Keratinocyte (primary cell): Measurements from ENCODE around the gene ORM2. TPM values are rescaled to one million over a fixed set of nuclear protein-coding genes. Genes with fewer than 3 reads are reported as not detected.

Experiments used
- DNase-seq: peaks from one replicate; pipeline ENCODE4 v3.0.0-alpha.2; 2011; ENCODE audit warnings: low read depth, missing footprints, low spot score
- FAIRE-seq: peaks from 2 replicates; lab custom pipeline; 2011; peaks lifted over from hg19 to GRCh38; lab: Jason Lieb, UNC
- H2AFZ ChIP-seq: 2 replicates; pipeline ENCODE4 v1.6.0; 2012; ENCODE audit warnings: low read length, control low read depth, inconsistent platforms; ENCODE audit not compliant: control insufficient read depth
- H3K27ac ChIP-seq: 2 replicates; pipeline ENCODE4 v1.5.1; 2011; ENCODE audit warnings: low read length; ENCODE audit not compliant: control insufficient read depth, insufficient read depth
- H3K27me3 ChIP-seq: 3 replicates; pipeline ENCODE4 v1.6.0; 2011; ENCODE audit warnings: low read length; ENCODE audit not compliant: control insufficient read depth, insufficient read depth; ENCODE audit errors: extremely low read depth
- H3K36me3 ChIP-seq, 2 experiments: 2 replicates in 1 of 2; 3 replicates in 1 of 2; pipeline ENCODE4 v1.5.1; 2011; ENCODE audit warnings: low read length in 2 of 2, mild to moderate bottlenecking in 1 of 2; ENCODE audit not compliant: control insufficient read depth in 2 of 2, insufficient read depth in 2 of 2; ENCODE audit errors: extremely low read depth in 1 of 2
- H3K4me1 ChIP-seq: 3 replicates; pipeline ENCODE4 v1.5.1; 2011; ENCODE audit warnings: low read length; ENCODE audit not compliant: control insufficient read depth, insufficient read depth; ENCODE audit errors: extremely low read depth
- H3K4me2 ChIP-seq: 3 replicates; pipeline ENCODE4 v1.6.0; 2011; ENCODE audit warnings: low read depth, low read length; ENCODE audit not compliant: control insufficient read depth, insufficient read depth; ENCODE audit errors: extremely low read depth
- H3K4me3 ChIP-seq, 3 experiments: fragments of 200-600 bp in 1 of 3; sonication (generic) in 1 of 3; 2 replicates in 2 of 3; 3 replicates in 1 of 3; pipeline ENCODE4 v1.5.1; 2011 to 2016; ENCODE audit warnings: low read length in 3 of 3, mild to moderate bottlenecking in 3 of 3, control low read depth in 2 of 3, inconsistent platforms in 1 of 3, low read depth in 1 of 3, mixed read lengths in 1 of 3, mixed run types in 1 of 3, moderate library complexity in 1 of 3; ENCODE audit not compliant: control insufficient read depth in 2 of 3, insufficient read depth in 2 of 3; ENCODE audit errors: extremely low read depth in 1 of 3
- H3K79me2 ChIP-seq: 2 replicates; pipeline ENCODE4 v1.6.0; 2012; ENCODE audit warnings: low read length; ENCODE audit not compliant: control insufficient read depth, insufficient read depth
- H3K9ac ChIP-seq: 3 replicates; pipeline ENCODE4 v1.6.0; 2011; ENCODE audit warnings: low read length; ENCODE audit not compliant: control insufficient read depth, insufficient read depth; ENCODE audit errors: extremely low read depth
- H3K9me1 ChIP-seq: 3 replicates; pipeline ENCODE4 v1.6.0; 2011; ENCODE audit warnings: low read length; ENCODE audit not compliant: control insufficient read depth, insufficient read depth; ENCODE audit errors: extremely low read depth
- H3K9me3 ChIP-seq: 2 replicates; pipeline ENCODE4 v1.5.1; 2012; ENCODE audit warnings: low read depth, low read length; ENCODE audit not compliant: control insufficient read depth
- H4K20me1 ChIP-seq: 3 replicates; pipeline ENCODE4 v1.6.0; 2011; ENCODE audit warnings: low read length; ENCODE audit not compliant: control insufficient read depth, insufficient read depth; ENCODE audit errors: extremely low read depth
- CTCF ChIP-seq, 3 experiments: IDR thresholded peaks in 1 of 3; conservative IDR thresholded peaks in 1 of 3; optimal IDR thresholded peaks in 1 of 3; 2 replicates in 2 of 3; 3 replicates in 1 of 3; pipeline versions ENCODE3 to v1.5.1; 2011; ENCODE audit warnings: low read length in 3 of 3, mild to moderate bottlenecking in 3 of 3, moderate library complexity in 2 of 3, control low read depth in 1 of 3, inconsistent platforms in 1 of 3; ENCODE audit not compliant: insufficient read depth in 2 of 3; ENCODE audit errors: extremely low read depth in 1 of 3
- EZH2 ChIP-seq: IDR thresholded peaks from one replicate; pipeline ENCODE4 v1.6.1; 2012; ENCODE audit warnings: inconsistent platforms, mild to moderate bottlenecking, low read length, moderate library complexity
- dilution Hi-C: fragments of 300-500 bp; cut with MboI; formaldehyde crosslinking; loops from one replicate; pipeline ENCODE4 v1.7.0; 2020; ENCODE audit warnings: low sequenced_read_pairs; ENCODE audit not compliant: extremely low pct_ligation_motif_present
- polyA plus RNA-seq, 5 experiments: library from polyadenylated mRNA; depleted of rRNA in 3 of 5; stranded (reverse) in 3 of 5; stranded (forward) in 1 of 5; unstranded in 1 of 5; fragments of >200 nt; gene quantifications; 1 replicate in 1 of 5; 2 replicates in 3 of 5; 3 replicates in 1 of 5; pipeline versions ENCODE4 v1.2.1 to v1.2.3, GENCODE V29; 2011 to 2012; ENCODE audit warnings: missing spikeins in 2 of 5, low read depth in 1 of 5, low replicate concordance in 1 of 5

ORM2 gene
- polyA plus RNA-seq, 1 donor (not counting 4 experiments of a cell fraction or from before 2014, with no cell fraction given) = not detected

- Histone ChIP-seq H3K4me2 (no peak overlapping the region), H4K20me1 (no peaks in the 10 kb centered on the region), H3K36me3 (peaks cover 3 to 8% of the 10 kb centered on the region in 2 experiments), H3K27me3 (no peaks in the 10 kb centered on the region), H3K9me3 (no peaks in the 10 kb centered on the region), H3K4me1 (peaks cover 45% of the 10 kb centered on the region), H3K79me2 (no peaks in the 10 kb centered on the region), H3K9ac (no peak overlapping the region), H3K9me1 (no peaks in the 10 kb centered on the region), H3K27ac (peak overlapping the region; percentile 82), H3K4me3 (no peak overlapping the region), H2AFZ (no peak overlapping the region)
- dilution Hi-C loops = no loop called here
- TF ChIP-seq CTCF (optimal IDR thresholded peaks at IDR 0.05 in 1 of 3, IDR thresholded peaks at IDR 0.05 in 1 of 3, conservative IDR thresholded peaks at IDR 0.05 in 1 of 3; ENCODE audit: extremely low read depth in 1 of 3, insufficient read depth in 2 of 3, low read length in 3 of 3) = no peak
- TF ChIP-seq EZH2 = no peak
- FAIRE-seq (no peak), DNase-seq (no peak)
These were observed 46.0 kb upstream of the ORM2 start for GRCh38 chr9:114283551-114284111.

GRCh38 chr9:114284316-114285060, 45.2 kb upstream of the ORM2 start:
- dilution Hi-C loops = no loop called here
- no peak overlapping the region for H3K27ac ChIP-seq
- H3K27me3 ChIP-seq = no peaks in the 10 kb centered on the region
- no peak overlapping the region for H3K4me3 ChIP-seq
- FAIRE-seq = no peak
- H3K4me2 ChIP-seq = no peak overlapping the region
- H3K9me1 ChIP-seq = no peaks in the 10 kb centered on the region
- H3K4me1 ChIP-seq = peaks cover 43% of the 10 kb centered on the region
- DNase-seq = no peak
- TF ChIP-seq EZH2 = no peak
- TF ChIP-seq CTCF (optimal IDR thresholded peaks at IDR 0.05 in 1 of 3, IDR thresholded peaks at IDR 0.05 in 1 of 3, conservative IDR thresholded peaks at IDR 0.05 in 1 of 3; ENCODE audit: extremely low read depth in 1 of 3, insufficient read depth in 2 of 3, low read length in 3 of 3) = no peak
- H3K79me2 ChIP-seq = no peaks in the 10 kb centered on the region
- no peaks in the 10 kb centered on the region for H3K9me3 ChIP-seq
- H2AFZ ChIP-seq = no peak overlapping the region
- H3K36me3 ChIP-seq = peaks cover 3 to 8% of the 10 kb centered on the region in 2 experiments
- no peak overlapping the region for H3K9ac ChIP-seq
- H4K20me1 ChIP-seq = no peaks in the 10 kb centered on the region
